GM12892 (cell line): ENCODE data around the gene ATP1B1.
A peak's percentile ranks its signal among the peaks of the same experiment; 100 is the strongest.

Experiments
- DNase-seq: peaks from one replicate; pipeline ENCODE4 v3.0.0; 2011; ENCODE audit not compliant: insufficient read length
- FAIRE-seq: peaks from 2 replicates; lab custom pipeline; 2011; peaks lifted over from hg19 to GRCh38; lab: Jason Lieb, UNC
- POLR2A ChIP-seq: IDR thresholded peaks from 2 replicates; pipeline ENCODE4 v1.6.1; 2011; ENCODE audit warnings: low read depth, low read length, control low read depth
- POLR2AphosphoS5 ChIP-seq: IDR thresholded peaks from 2 replicates; pipeline ENCODE4 v1.6.1; 2011; ENCODE audit warnings: low read depth, low read length, control low read depth
- TAF1 ChIP-seq: IDR thresholded peaks from 2 replicates; pipeline ENCODE4 v1.6.1; 2011; ENCODE audit warnings: low read depth, mild to moderate bottlenecking, control low read depth, low read length, borderline replicate concordance

ATP1B1 gene

DNA sequence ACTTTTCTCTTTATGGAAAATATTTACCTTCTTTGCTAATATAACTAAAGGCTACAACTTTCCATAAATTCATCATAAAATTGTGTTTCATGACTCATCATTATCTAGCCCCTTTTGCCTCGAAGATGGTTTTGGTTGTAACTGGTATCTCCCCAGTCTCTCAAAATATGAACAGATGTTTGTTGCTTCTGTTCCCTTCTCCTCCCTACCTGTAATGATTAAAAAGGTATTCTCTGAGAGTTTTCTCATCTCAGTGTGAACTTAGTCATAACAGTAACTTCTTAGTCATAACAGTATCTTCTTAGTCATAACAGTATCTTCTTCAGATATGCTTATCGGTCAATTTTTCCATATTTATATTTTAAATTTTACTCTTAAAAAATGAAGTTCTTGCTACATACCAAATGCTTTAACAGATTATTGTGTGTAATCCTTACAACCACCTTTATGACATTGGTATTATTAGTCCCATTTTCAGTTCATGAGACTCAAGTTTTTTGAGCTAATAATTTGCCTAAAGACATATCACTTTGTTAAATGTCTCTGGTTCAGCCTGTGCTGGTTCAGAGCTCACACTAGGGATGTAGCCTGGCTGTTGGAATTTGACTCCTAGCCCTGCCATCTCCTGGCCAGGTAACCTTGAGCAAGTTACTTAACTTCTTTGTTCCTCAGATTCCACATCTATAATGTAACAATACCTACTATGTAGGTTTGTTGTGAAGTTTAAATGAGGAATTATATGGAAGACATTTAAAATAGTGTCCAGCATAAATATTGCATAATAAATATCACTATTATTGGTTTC is 32.6 kb downstream of the ATP1B1 start:
- peak; percentile 64 for FAIRE-seq
- no peak for TF ChIP-seq POLR2A
- no peak for DNase-seq

DNA sequence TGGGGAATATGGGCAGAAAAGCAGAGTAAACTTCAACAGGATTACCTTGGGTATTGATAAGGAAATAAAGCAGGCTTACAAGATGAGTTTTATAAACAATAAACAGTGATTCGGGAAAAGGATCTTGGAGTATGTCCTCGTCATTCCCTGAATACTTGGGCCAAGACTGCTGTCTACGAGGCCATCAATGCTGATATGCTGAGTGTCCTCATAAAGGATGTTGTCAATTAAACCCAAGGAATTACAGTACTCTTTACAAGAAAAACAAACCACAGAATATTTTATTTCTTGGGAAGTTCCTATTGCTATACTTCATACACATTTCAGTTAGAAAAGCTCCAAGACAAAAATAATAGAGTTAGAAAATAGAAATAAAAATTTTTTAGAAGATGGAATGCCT is 34.9 kb downstream of the ATP1B1 start:
- DNase-seq, result no peak
- FAIRE-seq, result no peak
- TF ChIP-seq POLR2AphosphoS5 (no peak), TAF1 (no peak), POLR2A (no peak)

DNA sequence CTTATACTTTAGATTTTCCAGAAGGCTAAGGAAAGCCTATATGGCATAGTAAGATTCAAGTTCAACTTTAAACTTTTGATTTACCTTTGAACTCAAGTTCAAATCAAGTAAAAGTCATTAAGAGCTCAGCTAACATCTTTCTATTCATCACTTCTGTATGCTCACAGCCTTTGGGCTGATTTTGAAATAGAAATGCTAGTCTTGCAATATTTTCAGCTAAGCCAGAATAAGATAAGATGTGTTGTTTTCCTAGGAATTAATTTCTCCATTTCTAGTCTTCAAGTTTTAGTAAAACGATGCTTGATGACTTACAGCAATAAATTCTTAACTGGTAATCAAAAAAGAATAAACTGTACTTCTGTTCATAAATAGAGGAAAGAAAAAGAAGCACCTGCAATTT is 35.6 kb downstream of the ATP1B1 start:
- TF ChIP-seq POLR2AphosphoS5, result no peak
- TF ChIP-seq POLR2A, result no peak
- TF ChIP-seq TAF1, result no peak
- DNase-seq, result no peak
- FAIRE-seq, result no peak

DNA sequence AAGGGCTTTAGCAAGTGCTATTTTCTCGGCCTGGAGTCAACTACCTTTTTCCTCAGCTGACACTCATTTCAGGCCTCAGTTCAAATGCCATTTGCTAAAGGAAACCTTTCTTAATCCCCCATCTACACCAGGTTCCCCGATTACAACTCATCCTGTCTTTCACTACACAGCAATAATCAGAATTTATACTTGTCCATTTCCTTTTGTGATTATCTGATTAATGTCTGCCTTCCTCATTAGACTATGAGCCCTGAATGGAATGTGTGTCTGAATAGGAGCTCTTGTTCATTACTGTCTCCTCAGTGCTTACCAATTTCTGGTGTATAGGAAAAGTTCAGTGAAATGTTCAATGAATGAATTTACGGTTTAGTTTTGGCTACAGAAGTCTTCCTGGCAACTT is 36.9 kb downstream of the ATP1B1 start:
- TF ChIP-seq TAF1, result no peak
- FAIRE-seq (no peak), DNase-seq (no peak)

DNA sequence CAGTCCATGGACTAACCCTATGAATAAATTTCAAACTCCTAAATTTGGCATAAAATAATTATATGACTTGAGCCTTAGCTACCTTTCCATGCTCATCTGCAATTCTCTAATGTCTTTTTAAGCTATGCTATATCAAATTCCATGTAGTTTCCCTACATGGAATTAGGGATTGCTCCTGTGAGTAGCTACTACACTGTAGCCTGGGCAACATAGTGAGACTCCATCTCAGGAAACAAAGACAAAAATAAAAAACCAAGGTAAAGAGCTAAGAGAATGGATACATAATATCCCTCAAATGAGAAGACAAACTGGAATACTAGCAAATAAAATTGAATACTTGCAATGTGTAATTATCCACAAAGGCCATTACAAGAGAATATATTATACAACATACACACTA is 37.5 kb downstream of the ATP1B1 start:
- DNase-seq (no peak), FAIRE-seq (no peak)
- TF ChIP-seq POLR2A, result no peak

DNA sequence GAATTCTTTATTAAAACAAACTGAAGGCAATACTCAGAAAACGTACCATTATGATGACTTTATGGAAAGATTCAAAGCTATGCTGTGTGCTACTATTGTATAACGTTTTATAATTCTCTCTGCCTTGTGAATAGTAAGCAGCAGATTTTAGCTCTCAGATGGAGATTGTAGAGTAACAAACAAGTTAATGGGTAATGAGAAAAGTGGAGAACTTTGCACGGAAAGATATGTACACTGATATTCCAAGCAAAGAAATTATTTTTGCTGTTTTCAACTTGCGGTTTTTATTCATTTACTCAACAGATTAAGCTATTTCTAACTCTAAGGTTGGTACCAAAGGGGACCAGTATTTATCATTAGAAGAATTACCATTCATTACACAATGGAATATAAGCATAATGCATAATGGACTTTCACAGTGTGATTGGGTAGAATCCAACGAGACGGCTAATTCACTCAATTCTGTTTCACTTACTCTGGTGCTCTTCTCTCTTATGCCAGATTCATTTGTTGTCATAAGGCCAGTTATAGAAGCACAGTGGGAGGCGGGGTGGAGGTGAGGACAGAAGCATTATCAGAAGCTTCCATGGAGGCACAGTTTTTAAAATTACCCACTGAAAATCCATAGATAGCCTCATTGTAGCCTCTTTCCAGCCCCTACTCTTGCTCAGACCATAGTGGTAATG is 38.6 kb downstream of the ATP1B1 start:
- no peak for FAIRE-seq
- TF ChIP-seq TAF1 (no peak), POLR2AphosphoS5 (no peak)
- DNase-seq, result no peak

DNA sequence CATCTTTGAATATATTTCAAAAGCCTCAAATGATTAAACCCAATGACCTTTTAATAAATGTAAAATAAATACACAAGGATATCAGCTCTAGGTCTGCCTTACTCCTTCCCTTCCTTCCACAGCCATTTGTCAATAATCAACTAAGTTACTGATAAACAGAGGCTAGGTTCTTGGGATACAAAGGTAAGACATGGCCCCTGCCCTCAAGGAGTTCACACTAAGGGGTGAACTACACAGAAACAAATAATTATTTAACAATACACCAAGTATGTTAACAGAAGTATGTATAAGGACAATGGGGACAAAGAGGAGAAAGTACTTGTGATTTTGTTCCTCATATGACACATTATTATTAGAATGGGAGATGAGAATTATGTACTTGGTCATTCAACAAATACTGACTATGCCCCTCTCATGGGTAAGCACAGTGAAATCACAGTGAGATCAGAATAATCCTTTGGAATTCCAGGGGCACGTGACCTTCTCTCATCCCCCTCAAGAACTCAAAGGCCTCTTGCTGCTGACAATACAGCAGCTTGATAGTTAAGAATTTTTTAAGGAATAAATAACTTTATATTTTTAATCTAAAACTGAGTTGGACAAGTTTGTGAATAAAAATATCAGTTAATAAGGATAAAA is 40.2 kb downstream of the ATP1B1 start:
- TF ChIP-seq POLR2A (no peak), TAF1 (no peak), POLR2AphosphoS5 (no peak)
- DNase-seq, result no peak
- no peak for FAIRE-seq

DNA sequence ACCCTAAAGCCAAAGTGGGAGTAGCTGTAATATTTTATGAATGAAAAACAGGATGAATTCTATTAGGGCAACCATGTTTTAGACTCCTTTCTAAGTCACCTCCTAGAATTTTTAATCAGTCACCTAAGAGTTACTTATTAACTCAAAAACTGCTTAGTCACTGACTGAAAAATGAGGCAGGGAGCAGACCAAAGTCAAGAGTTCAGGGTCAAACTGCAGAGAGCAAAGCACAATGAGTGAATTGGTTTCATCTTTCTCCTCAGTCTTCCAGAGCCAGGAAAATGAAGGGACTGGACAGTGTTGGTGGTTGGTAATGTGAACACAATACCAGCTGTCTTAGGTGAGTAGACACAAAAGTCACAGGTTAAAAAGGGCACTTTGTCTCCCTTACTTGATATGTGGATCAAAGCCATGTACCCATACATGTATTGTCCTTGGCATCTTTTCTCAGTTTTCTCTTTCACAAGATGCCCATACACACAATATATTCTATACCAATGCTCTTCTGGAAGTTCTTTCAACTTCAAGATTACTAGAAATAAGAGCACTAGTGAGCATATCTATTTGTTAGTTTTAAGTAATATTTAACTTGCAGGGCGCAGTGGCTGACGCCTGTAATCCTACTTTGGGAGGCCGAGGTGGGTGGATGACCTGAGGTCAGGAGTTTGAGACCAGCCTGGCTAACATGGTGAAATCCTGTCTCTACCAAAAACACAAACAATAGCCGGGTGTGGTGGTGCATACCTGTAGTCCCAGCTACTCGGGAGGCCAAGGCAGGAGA is 42.2 kb downstream of the ATP1B1 start:
- TF ChIP-seq TAF1, result no peak
- no peak for TF ChIP-seq POLR2AphosphoS5
- TF ChIP-seq POLR2A, result no peak
- FAIRE-seq, result no peak
- DNase-seq, result no peak

DNA sequence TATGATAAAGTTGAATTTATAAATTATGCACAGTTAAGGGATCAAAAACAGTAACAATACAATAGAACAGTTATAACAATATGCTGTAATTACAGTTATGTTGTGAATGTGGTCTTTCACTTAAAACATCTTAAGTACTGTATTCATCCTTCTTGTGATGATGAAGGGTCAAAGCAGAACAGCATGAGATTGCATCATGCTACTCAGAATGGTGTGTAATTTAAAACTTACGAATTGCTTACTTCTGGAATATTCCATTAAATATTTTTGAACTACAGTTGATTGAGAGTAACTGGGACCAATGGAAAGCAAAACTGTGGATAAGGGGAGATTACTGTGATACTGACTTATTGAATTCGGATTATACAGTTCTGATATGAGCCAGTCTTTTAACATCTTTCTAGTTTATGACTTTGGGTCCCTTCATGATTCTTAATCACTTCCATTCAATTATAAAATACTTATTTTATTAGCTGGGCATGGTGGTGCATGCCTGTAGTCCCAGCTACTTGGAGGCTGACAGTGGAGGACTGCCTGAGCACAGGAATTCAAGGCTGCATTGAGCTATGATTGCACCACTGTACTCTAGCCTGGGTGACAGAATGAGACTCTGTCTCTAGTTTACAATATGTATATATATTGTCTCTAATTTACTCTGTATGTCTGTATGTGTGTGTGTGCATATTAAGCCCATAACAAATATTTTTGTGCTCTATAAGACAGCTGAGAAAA is 43.2 kb downstream of the ATP1B1 start:
- TF ChIP-seq POLR2A, result no peak
- no peak for TF ChIP-seq TAF1
- TF ChIP-seq POLR2AphosphoS5, result no peak
- no peak for FAIRE-seq

DNA sequence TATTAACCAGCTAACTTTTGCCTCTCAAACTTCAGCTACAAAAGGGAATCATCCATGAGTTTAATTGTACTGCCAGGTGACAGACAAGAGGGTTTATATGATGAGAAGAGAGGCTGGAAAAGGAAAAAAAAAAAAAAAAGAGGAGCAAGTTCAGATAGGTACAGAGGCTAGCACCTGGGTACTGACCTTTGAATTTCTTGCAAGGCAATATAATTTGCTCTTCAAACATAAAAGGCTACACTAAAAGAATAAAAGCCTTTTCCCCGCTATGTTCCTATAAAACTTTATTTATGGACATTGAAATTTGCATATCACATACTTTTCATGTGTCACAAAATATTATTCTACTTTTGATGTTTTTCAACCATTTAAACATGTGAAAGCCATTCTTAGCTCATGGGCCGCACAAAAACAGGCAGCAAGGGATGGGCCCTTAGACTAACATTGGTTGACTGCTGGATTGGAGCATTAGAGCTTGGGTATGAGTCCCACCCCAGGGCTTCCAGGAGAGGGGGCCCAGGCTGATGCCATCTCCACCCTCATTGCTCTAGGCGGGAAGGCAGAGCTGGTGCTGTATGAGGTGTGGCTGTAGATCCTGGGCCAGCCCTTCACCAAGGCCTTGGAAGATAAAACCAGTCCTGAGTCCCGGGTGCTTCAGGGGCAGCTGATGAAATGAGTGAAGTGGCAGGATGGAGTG is 44.3 kb downstream of the ATP1B1 start:
- DNase-seq, result no peak
- TF ChIP-seq TAF1 (no peak), POLR2AphosphoS5 (no peak), POLR2A (no peak)
- no peak for FAIRE-seq

More for the DNA sequence above, 43.2 kb downstream of the ATP1B1 start:
- DNase-seq, result no peak

DNA sequence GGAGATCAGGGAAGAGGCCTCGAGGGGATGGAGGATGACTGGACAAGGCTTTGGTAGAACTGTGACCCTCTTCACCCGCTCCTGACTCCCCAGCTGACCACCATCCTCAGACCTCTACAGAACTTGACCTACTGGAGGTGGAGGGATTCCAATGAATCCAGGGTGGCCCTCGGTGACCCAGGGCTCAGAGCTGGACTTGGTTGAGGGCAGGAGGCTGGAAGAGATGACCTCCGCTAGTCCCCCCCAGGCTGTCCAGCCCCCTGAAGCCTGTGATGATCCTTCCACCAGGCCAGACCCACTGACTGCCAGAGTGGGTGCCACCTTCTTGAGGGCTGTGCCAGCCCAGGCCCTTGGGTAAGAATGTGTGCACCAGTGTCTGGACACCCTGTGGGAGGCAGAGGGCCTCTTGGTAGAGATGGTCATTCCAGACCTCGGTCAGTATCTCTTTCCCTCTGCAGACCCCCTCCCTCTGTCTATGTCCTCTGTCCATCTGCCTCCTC is 44.9 kb downstream of the ATP1B1 start:
- no peak for DNase-seq
- no peak for TF ChIP-seq POLR2AphosphoS5
- no peak for TF ChIP-seq TAF1
- TF ChIP-seq POLR2A, result no peak
- no peak for FAIRE-seq
